ENCODE data around the gene CRACR2B. TPM values are rescaled to one million over a fixed set of nuclear protein-coding genes. Genes with fewer than 3 reads are reported as not detected.

Gene CRACR2B
- total RNA-seq, 1 donor from 2014 or later, result 5.7 TPM

GRCh38 chr11:859394-860131 is 31.8 kb downstream of the CRACR2B start:
- Histone ChIP-seq H3K27ac (ENCODE audit: low read depth, low read length) (no peak overlapping the region), H3K9me3 (ENCODE audit: control insufficient read depth in 3 of 3, low read length in 3 of 3) (no peaks in the 10 kb centered on the region), H3K9ac (ENCODE audit: low read depth in 1 of 3, low read length in 3 of 3) (peak overlapping the region in 1 of 3 donors; percentile 45), H3K36me3 (ENCODE audit: control insufficient read depth in 3 of 3, insufficient read depth in 3 of 3, low read length in 3 of 3) (peaks cover 0 to 3% (median 3%) of the 10 kb centered on the region in 3 donors), H3K27me3 (ENCODE audit: control insufficient read depth in 3 of 3, insufficient read depth in 3 of 3, low read length in 3 of 3) (no peaks in the 10 kb centered on the region), H3K4me1 (ENCODE audit: control insufficient read depth in 3 of 3, insufficient read depth in 3 of 3, low read length in 3 of 3) (peaks cover 12 to 25% (median 17%) of the 10 kb centered on the region in 3 donors), H3K4me3 (ENCODE audit: low read length in 3 of 3) (peak overlapping the region in 1 of 3 donors; percentile 50)

- H3K9ac ChIP-seq (ENCODE audit: low read depth in 1 of 3, low read length in 3 of 3), result no peak overlapping the region
- no peaks in the 10 kb centered on the region for H3K27me3 ChIP-seq (ENCODE audit: control insufficient read depth in 3 of 3, insufficient read depth in 3 of 3, low read length in 3 of 3)
- H3K4me1 ChIP-seq (ENCODE audit: control insufficient read depth in 3 of 3, insufficient read depth in 3 of 3, low read length in 3 of 3), result peaks cover 12 to 25% (median 17%) of the 10 kb centered on the region in 3 donors
- H3K9me3 ChIP-seq (ENCODE audit: control insufficient read depth in 3 of 3, low read length in 3 of 3), result no peaks in the 10 kb centered on the region
- H3K4me3 ChIP-seq (ENCODE audit: low read length in 3 of 3), result peak overlapping the region in 1 of 3 donors; percentile 50
- peaks cover under 1 to 7% (median 5%) of the 10 kb centered on the region in 3 donors for H3K36me3 ChIP-seq (ENCODE audit: control insufficient read depth in 3 of 3, insufficient read depth in 3 of 3, low read length in 3 of 3)
- no peak overlapping the region for H3K27ac ChIP-seq (ENCODE audit: low read depth, low read length)
Measured at GRCh38 chr11:860234-861104, 32.8 kb downstream of the CRACR2B start.

- H3K4me1 ChIP-seq (ENCODE audit: control insufficient read depth in 3 of 3, insufficient read depth in 3 of 3, low read length in 3 of 3), result peaks cover 12 to 25% (median 17%) of the 10 kb centered on the region in 3 donors
- no peak overlapping the region for H3K9ac ChIP-seq (ENCODE audit: low read depth in 1 of 3, low read length in 3 of 3)
- no peaks in the 10 kb centered on the region for H3K27me3 ChIP-seq (ENCODE audit: control insufficient read depth in 3 of 3, insufficient read depth in 3 of 3, low read length in 3 of 3)
- no peak overlapping the region for H3K27ac ChIP-seq (ENCODE audit: low read depth, low read length)
- H3K36me3 ChIP-seq (ENCODE audit: control insufficient read depth in 3 of 3, insufficient read depth in 3 of 3, low read length in 3 of 3), result peaks cover 3 to 11% (median 9%) of the 10 kb centered on the region in 3 donors
- H3K9me3 ChIP-seq (ENCODE audit: control insufficient read depth in 3 of 3, low read length in 3 of 3), result no peaks in the 10 kb centered on the region
- no peak overlapping the region for H3K4me3 ChIP-seq (ENCODE audit: low read length in 3 of 3)
Measured at GRCh38 chr11:861105-861479, 33.4 kb downstream of the CRACR2B start.

- no peak overlapping the region for H3K4me3 ChIP-seq (ENCODE audit: low read length in 3 of 3)
- no peak overlapping the region for H3K9ac ChIP-seq (ENCODE audit: low read depth in 1 of 3, low read length in 3 of 3)
- H3K27ac ChIP-seq (ENCODE audit: low read depth, low read length), result no peak overlapping the region
- H3K9me3 ChIP-seq (ENCODE audit: control insufficient read depth in 3 of 3, low read length in 3 of 3), result no peaks in the 10 kb centered on the region
- H3K36me3 ChIP-seq (ENCODE audit: control insufficient read depth in 3 of 3, insufficient read depth in 3 of 3, low read length in 3 of 3), result peaks cover 3 to 14% (median 13%) of the 10 kb centered on the region in 3 donors
- H3K27me3 ChIP-seq (ENCODE audit: control insufficient read depth in 3 of 3, insufficient read depth in 3 of 3, low read length in 3 of 3), result no peaks in the 10 kb centered on the region
- H3K4me1 ChIP-seq (ENCODE audit: control insufficient read depth in 3 of 3, insufficient read depth in 3 of 3, low read length in 3 of 3), result peaks cover 12 to 25% (median 17%) of the 10 kb centered on the region in 3 donors
Measured at GRCh38 chr11:862081-862661, 34.5 kb downstream of the CRACR2B start.

- Histone ChIP-seq H3K27ac (ENCODE audit: low read depth, low read length) (no peak overlapping the region), H3K4me1 (ENCODE audit: control insufficient read depth in 3 of 3, insufficient read depth in 3 of 3, low read length in 3 of 3) (peaks cover 12 to 25% (median 17%) of the 10 kb centered on the region in 3 donors), H3K36me3 (ENCODE audit: control insufficient read depth in 3 of 3, insufficient read depth in 3 of 3, low read length in 3 of 3) (peaks cover 3 to 14% (median 13%) of the 10 kb centered on the region in 3 donors), H3K9ac (ENCODE audit: low read depth in 1 of 3, low read length in 3 of 3) (no peak overlapping the region), H3K4me3 (ENCODE audit: low read length in 3 of 3) (no peak overlapping the region), H3K27me3 (ENCODE audit: control insufficient read depth in 3 of 3, insufficient read depth in 3 of 3, low read length in 3 of 3) (no peaks in the 10 kb centered on the region), H3K9me3 (ENCODE audit: control insufficient read depth in 3 of 3, low read length in 3 of 3) (no peaks in the 10 kb centered on the region)
Measured at GRCh38 chr11:862696-863022, 34.9 kb downstream of the CRACR2B start.

- Histone ChIP-seq H3K27ac (ENCODE audit: low read depth, low read length) (no peak overlapping the region), H3K4me1 (ENCODE audit: control insufficient read depth in 3 of 3, insufficient read depth in 3 of 3, low read length in 3 of 3) (peaks cover 12 to 25% (median 17%) of the 10 kb centered on the region in 3 donors), H3K4me3 (ENCODE audit: low read length in 3 of 3) (no peak overlapping the region), H3K9me3 (ENCODE audit: control insufficient read depth in 3 of 3, low read length in 3 of 3) (no peaks in the 10 kb centered on the region), H3K36me3 (ENCODE audit: control insufficient read depth in 3 of 3, insufficient read depth in 3 of 3, low read length in 3 of 3) (peaks cover 3 to 14% (median 13%) of the 10 kb centered on the region in 3 donors), H3K27me3 (ENCODE audit: control insufficient read depth in 3 of 3, insufficient read depth in 3 of 3, low read length in 3 of 3) (no peaks in the 10 kb centered on the region), H3K9ac (ENCODE audit: low read depth in 1 of 3, low read length in 3 of 3) (no peak overlapping the region)
Measured at GRCh38 chr11:863023-863909, 35.5 kb downstream of the CRACR2B start.

GRCh38 chr11:863910-864827 is 36.5 kb downstream of the CRACR2B start:
- Histone ChIP-seq H3K9me3 (ENCODE audit: control insufficient read depth in 3 of 3, low read length in 3 of 3) (no peaks in the 10 kb centered on the region), H3K9ac (ENCODE audit: low read depth in 1 of 3, low read length in 3 of 3) (no peak overlapping the region), H3K36me3 (ENCODE audit: control insufficient read depth in 3 of 3, insufficient read depth in 3 of 3, low read length in 3 of 3) (peaks cover 8 to 18% (median 14%) of the 10 kb centered on the region in 3 donors)

GRCh38 chr11:864898-865297 is 37.2 kb downstream of the CRACR2B start:
- Histone ChIP-seq H3K4me3 (ENCODE audit: low read length in 3 of 3) (no peak overlapping the region), H3K9ac (ENCODE audit: low read depth in 1 of 3, low read length in 3 of 3) (no peak overlapping the region), H3K27me3 (ENCODE audit: control insufficient read depth in 3 of 3, insufficient read depth in 3 of 3, low read length in 3 of 3) (no peaks in the 10 kb centered on the region), H3K9me3 (ENCODE audit: control insufficient read depth in 3 of 3, low read length in 3 of 3) (no peaks in the 10 kb centered on the region), H3K27ac (ENCODE audit: low read depth, low read length) (no peak overlapping the region), H3K36me3 (ENCODE audit: control insufficient read depth in 3 of 3, insufficient read depth in 3 of 3, low read length in 3 of 3) (peaks cover 8 to 18% (median 17%) of the 10 kb centered on the region in 3 donors), H3K4me1 (ENCODE audit: control insufficient read depth in 3 of 3, insufficient read depth in 3 of 3, low read length in 3 of 3) (peaks cover 7 to 14% (median 7%) of the 10 kb centered on the region in 3 donors)

More at GRCh38 chr11:863910-864827, 36.5 kb downstream of the CRACR2B start:
- H3K4me1 ChIP-seq (ENCODE audit: control insufficient read depth in 3 of 3, insufficient read depth in 3 of 3, low read length in 3 of 3), result peaks cover 12 to 21% (median 13%) of the 10 kb centered on the region in 3 donors
- H3K27me3 ChIP-seq (ENCODE audit: control insufficient read depth in 3 of 3, insufficient read depth in 3 of 3, low read length in 3 of 3), result no peaks in the 10 kb centered on the region
- no peak overlapping the region for H3K27ac ChIP-seq (ENCODE audit: low read depth, low read length)
- H3K4me3 ChIP-seq (ENCODE audit: low read length in 3 of 3), result no peak overlapping the region
